ENCODE measurements around the gene SDF4. TPM values are rescaled to one million over a fixed set of nuclear protein-coding genes. Genes with fewer than 3 reads are reported as not detected.

Gene SDF4
- total RNA-seq, 4 donors from 2014 or later = 57.5 to 87.6 (median 73.1) TPM

DNA sequence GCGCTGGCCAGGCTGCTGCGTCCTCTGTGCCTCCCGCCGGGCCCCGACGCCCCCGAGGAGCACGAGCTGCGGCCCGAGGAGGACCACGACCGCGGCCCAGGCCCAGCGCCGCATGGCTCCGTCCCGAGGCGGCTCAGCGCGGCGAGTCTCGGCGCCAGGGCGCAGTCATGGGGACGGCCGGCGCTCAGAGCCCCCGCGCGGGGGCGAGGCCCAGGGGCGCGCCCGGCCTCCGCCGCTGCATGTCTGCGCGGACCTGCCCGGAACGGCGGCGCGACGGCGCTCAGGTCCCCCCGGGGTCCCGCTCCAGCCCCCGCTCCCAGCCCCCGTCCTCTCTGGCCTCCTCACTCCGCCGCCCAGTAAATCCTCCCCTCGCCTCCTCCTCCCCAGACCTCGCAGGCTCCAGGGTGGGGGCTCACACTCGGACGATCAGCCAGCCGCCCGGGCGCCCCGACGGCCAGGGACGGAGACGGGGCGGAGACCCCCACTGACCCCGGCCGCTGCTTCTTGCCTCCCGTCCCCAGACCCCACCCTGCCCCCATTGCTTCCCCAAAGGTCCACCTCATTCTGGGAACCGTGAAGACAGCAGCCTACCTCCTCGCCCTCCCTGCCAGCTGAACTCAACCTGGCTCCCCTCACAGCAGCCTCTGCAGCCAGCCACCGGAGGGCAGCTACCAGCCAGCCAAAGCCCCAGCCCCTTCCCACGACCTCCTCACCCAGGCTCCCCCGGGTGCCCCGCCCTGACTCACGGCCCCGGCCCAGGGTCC is 15.0 kb upstream of the SDF4 start, which contains the start of gene C1QTNF12:
Gene C1QTNF12 (minus strand): TSS at position 146 of the 764 bp plus-strand sequence. CDS start 32 bp downstream, at position 114.
- Histone ChIP-seq H3K27ac (no peak within 1 kb of the TSS), H3K4me1 (peaks cover 28% of the 10 kb centered on the region), H3K27me3 (peaks cover 30% of the 10 kb centered on the region), H3K36me3 (no peaks in the 10 kb centered on the region), H3K9me3 (no peaks in the 10 kb centered on the region), H3K4me3 (peak within 1 kb of the TSS; percentile 33)
- TF ChIP-seq POLR2AphosphoS5 (IDR thresholded peaks at IDR 0.05) = no peak
- no peak for TF ChIP-seq EP300 (IDR thresholded peaks at IDR 0.05)
- no peak for TF ChIP-seq POLR2A (IDR thresholded peaks at IDR 0.05)
- TF ChIP-seq CTCF (IDR thresholded peaks at IDR 0.05) = no peak
- peak in 1 of 2 donors; percentile 53 for DNase-seq (ENCODE audit: low spot score in 2 of 2)
- WGBS = 8% methylated on average over 17 of the region's 74 CpGs

DNA sequence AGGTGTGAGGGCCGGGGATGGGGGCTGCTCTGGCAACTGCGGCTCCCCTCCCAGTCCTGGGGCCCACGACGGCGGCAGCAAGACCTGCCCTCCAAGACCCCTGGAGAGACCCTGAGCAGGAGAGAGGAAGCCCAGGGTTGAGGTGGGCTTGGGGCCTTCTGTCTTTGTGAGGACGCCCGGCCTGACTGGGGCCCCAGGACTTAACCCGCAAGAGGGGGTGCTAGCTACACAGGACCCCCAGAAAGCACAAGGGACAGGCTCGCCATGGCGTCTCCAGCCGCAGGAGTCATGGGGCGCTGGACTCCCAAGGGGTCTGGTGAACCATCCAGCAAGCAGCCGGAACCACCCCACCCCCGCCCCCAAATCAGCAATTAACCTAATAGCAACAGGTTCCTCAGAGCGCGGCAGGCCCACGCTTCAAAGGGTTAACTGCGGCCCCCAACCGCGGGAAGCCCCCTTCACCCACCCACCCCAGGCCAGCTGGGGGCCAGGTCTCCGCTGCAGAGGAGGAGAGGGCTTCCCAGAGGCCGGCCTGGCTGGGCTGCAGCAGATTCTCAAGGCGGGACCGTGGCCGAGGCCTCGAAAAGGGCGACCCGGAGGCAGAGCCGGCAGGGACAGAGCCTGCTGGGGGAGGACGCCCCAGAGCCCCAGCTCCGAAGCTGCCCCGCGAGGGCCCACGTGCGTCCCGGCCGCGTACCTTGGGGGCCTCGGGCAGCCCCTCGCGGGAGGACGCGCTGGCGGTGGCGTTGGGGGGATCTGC is 14.2 kb upstream of the SDF4 start:
- no peak overlapping the region for H3K27ac ChIP-seq
- no peak for TF ChIP-seq CTCF (IDR thresholded peaks at IDR 0.05)
- TF ChIP-seq EP300 (IDR thresholded peaks at IDR 0.05) = no peak
- no peak for TF ChIP-seq POLR2AphosphoS5 (IDR thresholded peaks at IDR 0.05)
- TF ChIP-seq POLR2A (IDR thresholded peaks at IDR 0.05) = no peak
- peaks cover 26% of the 10 kb centered on the region for H3K4me1 ChIP-seq
- peak in 1 of 2 donors; percentile 59 for DNase-seq (ENCODE audit: low spot score in 2 of 2)
- H3K4me3 ChIP-seq = peak overlapping the region; percentile 33
- no peaks in the 10 kb centered on the region for H3K9me3 ChIP-seq
- no peaks in the 10 kb centered on the region for H3K36me3 ChIP-seq
- peaks cover 30% of the 10 kb centered on the region for H3K27me3 ChIP-seq
- WGBS = 12% methylated on average over 11 of the region's 45 CpGs

- 67% methylated on average over 3 of the region's 23 CpGs for WGBS
- H3K27me3 ChIP-seq = peaks cover 30% of the 10 kb centered on the region
- TF ChIP-seq POLR2A (IDR thresholded peaks at IDR 0.05) = no peak
- no peak for TF ChIP-seq EP300 (IDR thresholded peaks at IDR 0.05)
- no peak for TF ChIP-seq CTCF (IDR thresholded peaks at IDR 0.05)
Measured at GRCh38 chr1:1245178-1245816, 13.5 kb upstream of the SDF4 start.

DNA sequence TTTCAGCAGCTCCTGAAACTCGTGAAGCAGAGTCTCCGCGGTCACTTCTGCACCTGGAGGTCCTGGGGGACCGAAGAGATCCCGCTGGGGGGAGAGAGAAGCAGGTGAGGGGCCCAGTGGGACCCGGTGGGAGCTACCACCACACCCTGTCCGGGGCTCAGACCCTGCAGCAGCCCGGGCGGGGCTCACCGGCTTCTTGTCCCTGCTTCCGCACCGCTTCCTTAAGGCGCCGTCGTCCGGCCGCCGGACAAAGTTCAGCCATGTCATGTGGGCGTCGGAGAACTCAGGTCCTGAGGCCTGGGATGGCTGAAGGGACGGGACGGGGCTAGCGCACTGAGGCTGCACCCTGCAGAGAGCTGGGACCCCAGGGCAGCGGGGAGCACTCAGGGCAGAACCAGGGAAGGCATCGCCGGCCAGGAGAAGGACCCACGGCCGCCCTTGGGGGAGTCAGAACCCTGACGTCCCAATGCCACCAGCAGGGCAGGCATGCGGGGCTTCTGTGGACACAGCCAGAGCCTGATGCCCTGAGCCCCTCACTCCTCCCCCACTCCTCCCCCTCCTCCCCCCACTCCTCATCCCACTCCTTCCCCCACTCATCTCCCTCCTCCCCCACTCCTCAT is 12.5 kb upstream of the SDF4 start:
- 81% methylated on average over 26 of the region's 30 CpGs for WGBS
- H3K27ac ChIP-seq = no peak overlapping the region
- no peak overlapping the region for H3K4me3 ChIP-seq
- peaks cover 33% of the 10 kb centered on the region for H3K4me1 ChIP-seq
- no peaks in the 10 kb centered on the region for H3K36me3 ChIP-seq
- H3K27me3 ChIP-seq = peaks cover 34% of the 10 kb centered on the region
- no peak for TF ChIP-seq POLR2AphosphoS5 (IDR thresholded peaks at IDR 0.05)
- no peak for TF ChIP-seq POLR2A (IDR thresholded peaks at IDR 0.05)
- no peak for TF ChIP-seq EP300 (IDR thresholded peaks at IDR 0.05)
- TF ChIP-seq CTCF (IDR thresholded peaks at IDR 0.05) = no peak
- DNase-seq (ENCODE audit: low spot score in 2 of 2) = no peak
- H3K9me3 ChIP-seq = no peaks in the 10 kb centered on the region

More at GRCh38 chr1:1245178-1245816, 13.5 kb upstream of the SDF4 start:
- peaks cover 23% of the 10 kb centered on the region for H3K4me1 ChIP-seq
- H3K4me3 ChIP-seq = no peak overlapping the region
- H3K36me3 ChIP-seq = no peaks in the 10 kb centered on the region
- DNase-seq (ENCODE audit: low spot score in 2 of 2) = no peak
- H3K27ac ChIP-seq = no peak overlapping the region
- H3K9me3 ChIP-seq = no peaks in the 10 kb centered on the region

All from suprapubic skin (tissue), 4 donors.